GM21381 (cell line): ENCODE measurements around the gene AIMP1.

Source experiments
- ATAC-seq: cut with Tn5 transposase; IDR thresholded peaks from one replicate; pipeline ENCODE4 v1.9.1; 2021; ENCODE audit warnings: mild to moderate bottlenecking, moderate library complexity; ENCODE audit not compliant: unreplicated experiment

The AIMP1 gene

GRCh38 chr4:106315968-106316772 is at the start of gene AIMP1, which contains the start of gene TBCK:
TSS of gene AIMP1 (plus strand) at chr4:106316550. CDS start at chr4:106325010, 8,460 bp downstream.
TSS of gene TBCK (minus strand) at chr4:106316209. CDS start at chr4:106308960, 7,249 bp downstream.
- ATAC-seq, result peak; percentile 83

GRCh38 chr4:106268786-106269185 is 47.6 kb upstream of the AIMP1 start:
- no peak for ATAC-seq

- ATAC-seq, result no peak
Measured at GRCh38 chr4:106269711-106270110, 46.6 kb upstream of the AIMP1 start.

- ATAC-seq, result no peak
Measured at GRCh38 chr4:106270736-106271135, 45.6 kb upstream of the AIMP1 start.

GRCh38 chr4:106273831-106274230 is 42.5 kb upstream of the AIMP1 start:
- ATAC-seq, result no peak

GRCh38 chr4:106277140-106277675 is 39.1 kb upstream of the AIMP1 start:
- no peak for ATAC-seq

- no peak for ATAC-seq
Measured at GRCh38 chr4:106284227-106284626, 32.1 kb upstream of the AIMP1 start.

- no peak for ATAC-seq
Measured at GRCh38 chr4:106286611-106287010, 29.7 kb upstream of the AIMP1 start.

GRCh38 chr4:106287353-106287969 is 28.9 kb upstream of the AIMP1 start:
- no peak for ATAC-seq

- ATAC-seq, result no peak
Measured at GRCh38 chr4:106289737-106290136, 26.6 kb upstream of the AIMP1 start.

GRCh38 chr4:106291678-106292077 is 24.7 kb upstream of the AIMP1 start:
- no peak for ATAC-seq

GRCh38 chr4:106294062-106294461 is 22.3 kb upstream of the AIMP1 start:
- no peak for ATAC-seq

- ATAC-seq, result no peak
Measured at GRCh38 chr4:106297245-106298035, 18.9 kb upstream of the AIMP1 start.

- no peak for ATAC-seq
Measured at GRCh38 chr4:106299977-106300376, 16.4 kb upstream of the AIMP1 start.

- no peak for ATAC-seq
Measured at GRCh38 chr4:106301393-106302061, 14.8 kb upstream of the AIMP1 start.

GRCh38 chr4:106302062-106302438 is 14.3 kb upstream of the AIMP1 start:
- no peak for ATAC-seq

- no peak for ATAC-seq
Measured at GRCh38 chr4:106303548-106304281, 12.6 kb upstream of the AIMP1 start.

GRCh38 chr4:106304632-106305031 is 11.7 kb upstream of the AIMP1 start:
- no peak for ATAC-seq

GRCh38 chr4:106305435-106306055 is 10.8 kb upstream of the AIMP1 start:
- no peak for ATAC-seq

GRCh38 chr4:106306561-106306960 is 9.8 kb upstream of the AIMP1 start:
- no peak for ATAC-seq
